GM10248 (cell line): Measurements from ENCODE around the gene TMC2.

Experiments used
- CTCF ChIA-PET: fragments of 300-600 bp; sonication (Branson Sonifier 250); formaldehyde crosslinking; extraction: SDS; loops from one replicate; lab custom pipeline; 2021; ENCODE audit warnings: antibody characterized with exemption; lab: Yijun Ruan, JAX
- POLR2A ChIA-PET: fragments of 350-650 bp; sonication (Branson Sonifier 250); formaldehyde crosslinking; extraction: SDS; loops from one replicate; lab custom pipeline; 2020; ENCODE audit warnings: antibody characterized with exemption; lab: Yijun Ruan, JAX
- DNase-seq: peaks from one replicate; pipeline ENCODE4 v3.0.0; 2012; ENCODE audit errors: extremely low spot score
- TF ChIP-seq, protein P1 (sequence below): IDR thresholded peaks from 2 replicates; pipeline ENCODE4 v1.5.1; 2012; ENCODE audit warnings: mild to moderate bottlenecking, low read depth; ENCODE audit errors: extremely low read depth, missing control alignments, control extremely low read depth

The TMC2 gene

DNA sequence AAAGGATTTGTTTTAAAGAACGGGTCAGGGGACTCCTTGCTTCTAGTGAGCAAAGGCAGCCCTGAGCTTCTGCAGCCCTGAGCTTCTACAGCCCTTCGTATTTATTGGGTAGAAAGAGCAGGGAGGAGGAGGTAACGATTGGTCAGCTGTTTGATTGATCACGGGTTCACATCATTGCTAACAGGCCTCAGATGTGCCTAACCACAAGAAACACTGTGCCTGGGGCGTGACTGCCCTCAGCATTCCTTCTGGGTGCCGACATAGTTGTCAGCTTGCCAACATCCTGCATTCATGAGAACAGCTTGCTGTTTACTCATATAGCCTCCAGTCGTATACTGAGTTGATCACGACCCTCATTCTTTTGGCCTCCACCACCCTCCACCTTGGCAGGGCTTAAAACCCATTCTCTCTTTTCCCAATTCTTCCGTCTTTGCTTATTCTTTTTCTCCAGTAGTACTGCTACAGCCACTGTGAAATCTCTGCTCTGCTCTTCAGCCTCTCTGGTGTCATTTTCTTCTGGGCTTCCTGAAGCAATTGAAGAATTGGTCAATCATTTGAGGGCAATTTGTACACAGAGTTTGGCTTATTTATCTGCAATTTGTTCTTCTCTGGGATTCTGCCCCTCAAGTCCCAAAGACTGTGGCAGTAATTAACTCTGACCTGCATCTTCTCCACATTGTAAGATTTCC, 90.6 kb downstream of the TMC2 start:
- ChIA-PET CTCF (interaction anchor here (0.8 to 1.1 kb wide), 2 partner anchors 12 to 15 kb away, joined by 3 read pairs; no protein-coding TSS in a partner anchor), POLR2A (no interaction called here)
- TF ChIP-seq, protein P1, sequence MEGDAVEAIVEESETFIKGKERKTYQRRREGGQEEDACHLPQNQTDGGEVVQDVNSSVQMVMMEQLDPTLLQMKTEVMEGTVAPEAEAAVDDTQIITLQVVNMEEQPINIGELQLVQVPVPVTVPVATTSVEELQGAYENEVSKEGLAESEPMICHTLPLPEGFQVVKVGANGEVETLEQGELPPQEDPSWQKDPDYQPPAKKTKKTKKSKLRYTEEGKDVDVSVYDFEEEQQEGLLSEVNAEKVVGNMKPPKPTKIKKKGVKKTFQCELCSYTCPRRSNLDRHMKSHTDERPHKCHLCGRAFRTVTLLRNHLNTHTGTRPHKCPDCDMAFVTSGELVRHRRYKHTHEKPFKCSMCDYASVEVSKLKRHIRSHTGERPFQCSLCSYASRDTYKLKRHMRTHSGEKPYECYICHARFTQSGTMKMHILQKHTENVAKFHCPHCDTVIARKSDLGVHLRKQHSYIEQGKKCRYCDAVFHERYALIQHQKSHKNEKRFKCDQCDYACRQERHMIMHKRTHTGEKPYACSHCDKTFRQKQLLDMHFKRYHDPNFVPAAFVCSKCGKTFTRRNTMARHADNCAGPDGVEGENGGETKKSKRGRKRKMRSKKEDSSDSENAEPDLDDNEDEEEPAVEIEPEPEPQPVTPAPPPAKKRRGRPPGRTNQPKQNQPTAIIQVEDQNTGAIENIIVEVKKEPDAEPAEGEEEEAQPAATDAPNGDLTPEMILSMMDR, result no peak
- no peak for DNase-seq

DNA sequence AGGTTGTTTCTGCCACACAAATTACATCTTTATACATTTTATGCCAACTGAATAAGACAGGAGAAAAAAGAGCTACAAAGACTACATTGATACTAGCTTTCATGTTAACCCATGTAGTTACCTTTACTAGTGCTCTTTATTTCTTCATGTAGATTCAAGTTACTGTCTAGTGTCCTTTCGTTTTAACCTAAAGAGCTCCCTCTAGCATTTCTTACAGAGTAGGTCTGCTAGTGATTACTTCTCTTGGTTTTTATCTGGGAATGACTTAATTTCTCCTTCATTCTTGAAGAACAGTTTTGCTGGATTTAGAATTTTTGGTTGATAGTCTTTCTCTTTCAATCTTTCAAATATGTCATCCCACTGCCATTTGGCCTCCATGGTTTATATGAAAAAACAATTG, 94.9 kb downstream of the TMC2 start:
- DNase-seq, result no peak
- CTCF ChIA-PET, result interaction anchor here (2.0 kb wide), 1 partner anchor 106 kb away, joined by 4 read pairs; no protein-coding TSS in a partner anchor
- POLR2A ChIA-PET, result no interaction called here
- TF ChIP-seq, protein P1, result no peak

DNA sequence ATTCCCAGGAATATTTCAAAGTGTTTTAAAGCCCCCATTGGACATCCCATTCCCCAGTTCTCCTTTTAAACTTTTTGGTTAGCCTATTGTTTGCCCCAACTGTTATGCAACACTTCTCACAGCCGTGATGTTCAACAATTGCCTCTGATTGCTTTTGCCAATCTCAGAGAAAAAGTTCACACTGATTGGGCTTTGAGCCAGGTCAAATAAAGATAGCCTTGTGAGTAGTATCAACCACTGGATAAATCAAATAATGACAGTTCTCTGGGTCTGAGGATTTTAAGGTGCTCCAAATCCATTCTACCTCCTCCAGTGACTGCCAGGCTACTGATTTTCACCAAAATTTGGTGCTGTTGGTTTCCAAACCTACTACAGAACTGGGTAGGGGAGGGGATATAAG, 97.0 kb downstream of the TMC2 start:
- CTCF ChIA-PET, result interaction anchor here (0.9 kb wide), 1 partner anchor 11 kb away, joined by 3 read pairs; no protein-coding TSS in a partner anchor
- POLR2A ChIA-PET, result no interaction called here
- TF ChIP-seq, protein P1, result no peak
- DNase-seq, result no peak

DNA sequence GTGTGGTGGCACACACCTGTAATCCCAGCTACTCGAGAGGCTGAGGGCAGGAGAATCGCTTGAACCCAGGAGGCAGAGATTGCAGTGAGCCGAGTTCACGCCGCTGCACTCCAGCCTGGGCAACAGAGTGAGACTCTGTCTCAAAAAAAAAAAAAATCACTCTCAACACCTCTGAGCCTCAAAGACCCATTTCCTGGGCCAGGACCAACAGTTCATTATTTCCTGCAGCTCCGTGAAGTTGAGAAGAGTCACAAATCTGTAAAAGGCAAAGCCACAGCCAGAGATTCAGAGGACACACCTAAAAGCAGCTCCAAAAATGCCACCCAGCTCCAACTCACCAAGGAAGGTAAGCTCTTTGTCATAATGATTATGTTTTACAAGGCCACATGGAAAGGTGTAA, 100.9 kb downstream of the TMC2 start:
- DNase-seq, result no peak
- ChIA-PET CTCF (interaction anchor here (0.8 to 2.2 kb wide), 4 partner anchors 9 to 115 kb away, joined by 3 to 14 read pairs (median 3); no protein-coding TSS in a partner anchor), POLR2A (no interaction called here)
- TF ChIP-seq, protein P1, result no peak

DNA sequence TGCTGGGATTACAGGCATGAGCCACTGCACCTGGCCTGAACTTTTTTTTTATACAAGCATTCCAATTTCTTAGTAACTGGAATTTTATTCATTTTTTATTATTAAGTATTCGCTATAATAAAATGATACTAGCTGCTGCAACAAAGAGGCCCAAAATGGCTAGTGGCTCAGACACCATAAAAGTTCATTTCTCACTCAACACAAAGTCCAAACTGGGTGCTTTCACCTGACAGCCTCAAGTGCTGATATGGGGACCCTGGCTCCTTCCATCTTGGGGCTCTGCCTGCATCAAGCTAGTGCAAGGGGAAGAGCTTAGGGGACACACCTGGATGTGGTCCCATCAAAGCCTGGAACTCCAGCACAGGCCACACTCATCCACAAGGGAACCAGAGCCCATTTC, 103.9 kb downstream of the TMC2 start:
- TF ChIP-seq, protein P1, result no peak
- ChIA-PET POLR2A (no interaction called here), CTCF (no interaction called here)
- DNase-seq, result no peak

DNA sequence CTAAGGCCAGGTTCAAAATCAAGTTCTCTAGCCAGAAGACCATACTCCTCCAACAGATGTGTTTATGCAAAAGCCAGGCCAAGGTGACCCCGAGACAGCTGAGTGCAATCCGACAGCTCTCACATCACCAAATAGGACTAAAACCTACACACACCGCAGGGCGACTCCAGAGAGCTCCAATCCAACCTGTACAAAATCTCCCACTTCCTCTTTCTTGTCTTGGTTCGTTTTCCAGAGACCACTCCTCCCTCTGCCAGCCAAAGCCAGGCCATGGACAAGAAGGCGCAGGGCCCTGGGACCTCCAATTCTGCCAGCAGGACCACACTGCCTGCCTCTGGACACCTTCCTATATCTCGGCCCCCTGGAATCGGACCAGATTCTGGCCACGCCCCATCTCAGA, 104.5 kb downstream of the TMC2 start:
- CTCF ChIA-PET, result interaction anchor here (7.6 kb wide), 1 partner anchor 118 kb away, joined by 43 read pairs; no protein-coding TSS in a partner anchor
- no peak for DNase-seq
- TF ChIP-seq, protein P1, result no peak
- POLR2A ChIA-PET, result no interaction called here
